AG09309 (cell line): ENCODE data around the gene TARS3.

Experiments used
- DNase-seq: peaks from one replicate; pipeline ENCODE4 v3.0.0-alpha.2; 2010; ENCODE audit warnings: low read depth
- H3K4me3 ChIP-seq: 2 replicates; pipeline ENCODE4 v1.5.1; 2011; ENCODE audit warnings: mild to moderate bottlenecking, low read depth, low read length, moderate library complexity; ENCODE audit not compliant: control insufficient read depth
- CTCF ChIP-seq: IDR thresholded peaks from 2 replicates; pipeline ENCODE4 v1.5.1; 2011; ENCODE audit warnings: mild to moderate bottlenecking, low read depth, low read length, inconsistent platforms; ENCODE audit not compliant: insufficient read depth, control insufficient read depth; ENCODE audit errors: missing control alignments

Gene TARS3

GRCh38 chr15:101702077-101702476 is 22.2 kb downstream of the TARS3 start:
- no peak for TF ChIP-seq CTCF
- no peak overlapping the region for H3K4me3 ChIP-seq
- no peak for DNase-seq

DNA sequence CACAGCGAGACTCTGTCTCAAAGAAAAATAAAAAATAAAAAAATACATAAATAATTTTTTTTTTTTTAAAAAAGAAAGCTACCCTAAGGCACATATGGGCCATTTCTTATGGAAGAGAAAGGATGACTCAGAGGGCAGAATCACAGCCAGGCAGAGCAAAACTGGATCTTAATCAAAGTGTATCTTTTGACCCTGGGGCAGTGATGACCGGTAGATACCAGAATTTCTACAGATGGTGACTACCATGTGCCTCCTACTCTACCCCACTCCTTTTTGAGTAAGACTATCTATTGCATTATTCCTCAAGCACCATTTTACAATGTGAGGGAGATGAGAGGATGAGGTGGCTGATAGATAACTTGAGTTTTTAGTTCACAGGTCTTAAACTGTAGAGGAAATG is 26.0 kb downstream of the TARS3 start:
- no peak for DNase-seq
- TF ChIP-seq CTCF: no peak
- H3K4me3 ChIP-seq: no peak overlapping the region

DNA sequence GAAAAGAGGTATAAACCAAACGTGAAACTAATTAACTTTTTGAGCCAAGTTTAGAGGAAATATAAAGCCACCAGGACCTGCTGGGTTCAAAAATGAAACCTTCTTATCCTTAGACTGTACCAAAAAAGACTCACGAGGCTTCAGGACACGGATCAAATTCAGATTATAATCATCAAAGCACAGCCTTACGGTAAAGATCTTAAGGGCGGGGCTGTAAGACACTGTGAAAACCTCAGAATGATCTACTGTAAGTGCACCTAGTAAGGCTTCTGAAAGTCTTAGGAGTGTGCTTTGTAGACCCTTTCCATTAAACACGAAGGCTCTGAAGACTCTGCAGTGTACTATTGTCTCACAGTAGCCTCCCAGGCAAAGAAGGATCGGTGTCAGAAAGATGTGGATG is 26.8 kb downstream of the TARS3 start:
- no peak overlapping the region for H3K4me3 ChIP-seq
- TF ChIP-seq CTCF: no peak
- no peak for DNase-seq

GRCh38 chr15:101696829-101697228 is 27.4 kb downstream of the TARS3 start:
- no peak overlapping the region for H3K4me3 ChIP-seq
- no peak for DNase-seq
- TF ChIP-seq CTCF: no peak

GRCh38 chr15:101694261-101694660 is 30.0 kb downstream of the TARS3 start:
- DNase-seq: no peak
- no peak overlapping the region for H3K4me3 ChIP-seq

DNA sequence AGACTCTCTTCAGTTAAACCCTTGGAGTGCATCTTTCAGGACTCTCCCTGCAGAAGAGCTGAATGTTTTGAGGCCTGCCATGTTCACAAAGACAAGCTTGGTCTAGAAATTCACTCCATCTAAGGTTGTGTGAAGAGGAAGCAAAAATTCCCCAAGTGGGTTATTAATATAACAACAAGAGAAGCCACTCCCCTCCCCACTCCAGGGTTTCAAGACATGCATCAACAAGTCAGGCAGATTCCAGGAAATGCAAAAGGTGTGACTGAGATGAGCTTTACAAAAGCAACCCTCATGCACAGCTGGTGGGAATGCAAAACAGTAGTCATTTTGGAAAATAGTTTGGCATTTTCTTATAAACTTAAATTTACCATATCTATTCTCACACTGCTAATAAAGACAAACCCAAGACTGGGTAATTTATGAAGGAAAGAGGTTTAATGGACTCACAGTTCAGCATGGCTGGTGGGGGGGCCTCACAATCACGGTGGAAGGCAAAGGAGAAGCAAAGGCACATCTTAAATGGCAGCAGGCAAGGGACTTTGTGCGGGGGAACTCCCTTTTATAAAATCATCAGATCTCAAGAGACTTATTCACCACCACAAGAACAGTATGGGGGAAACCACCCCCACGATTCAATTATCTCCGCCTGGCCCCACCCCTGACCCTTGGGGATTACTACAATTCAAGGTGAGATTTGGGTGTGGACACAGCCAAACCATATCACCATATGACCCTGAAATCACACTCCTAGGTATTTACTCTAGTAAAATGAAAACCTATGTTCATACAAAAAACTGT is 31.3 kb downstream of the TARS3 start:
- DNase-seq: no peak
- H3K4me3 ChIP-seq: no peak overlapping the region
- TF ChIP-seq CTCF: no peak

More at GRCh38 chr15:101694261-101694660, 30.0 kb downstream of the TARS3 start:
- no peak for TF ChIP-seq CTCF

DNA sequence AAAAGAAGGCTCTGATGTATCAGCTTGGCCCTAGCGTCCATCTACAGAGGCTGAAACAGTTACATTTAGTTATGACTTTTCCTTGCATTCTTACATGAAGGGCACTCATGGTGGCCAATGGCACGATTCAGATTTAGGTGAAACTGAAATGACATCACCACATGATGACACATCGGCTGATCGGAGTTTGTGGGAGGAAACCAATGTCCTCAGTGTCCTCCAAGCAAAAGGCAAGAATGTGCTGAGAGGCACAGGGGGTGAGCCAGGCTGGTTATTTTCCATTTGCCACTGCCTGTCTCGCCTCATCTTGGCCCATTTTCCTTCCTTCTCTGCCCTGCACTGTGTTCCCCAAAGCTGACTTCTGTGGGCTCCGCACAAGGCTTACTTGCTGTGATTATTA is 34.4 kb downstream of the TARS3 start:
- H3K4me3 ChIP-seq: no peak overlapping the region
- no peak for TF ChIP-seq CTCF
- DNase-seq: no peak
